GM19468 (cell line): ENCODE measurements around the gene POLR3E.
"Not testable (repeated sequence)": the region's sequence is repeated elsewhere in the genome, so short reads cannot be mapped to it uniquely, and the experiment has no call there.

ENCODE experiments used
- ATAC-seq: cut with Tn5 transposase; IDR thresholded peaks from one replicate; pipeline ENCODE4 v1.9.1; 2021; ENCODE audit warnings: mild to moderate bottlenecking, moderate library complexity, moderate number of reproducible peaks; ENCODE audit not compliant: unreplicated experiment; ENCODE audit errors: extremely low read depth

The POLR3E gene

GRCh38 chr16:22356930-22357634 lies 59.9 kb downstream of the POLR3E start:
- ATAC-seq, result no peak

- no peak for ATAC-seq
Observed at GRCh38 chr16:22357635-22357971, 60.4 kb downstream of the POLR3E start.

GRCh38 chr16:22358000-22358399 lies 60.8 kb downstream of the POLR3E start:
- no peak for ATAC-seq

GRCh38 chr16:22359679-22360078 lies 62.5 kb downstream of the POLR3E start:
- no peak for ATAC-seq

GRCh38 chr16:22360963-22361659 lies 63.9 kb downstream of the POLR3E start:
- ATAC-seq, result no peak

- ATAC-seq, result no peak
Observed at GRCh38 chr16:22364241-22364640, 67.0 kb downstream of the POLR3E start.

GRCh38 chr16:22366371-22366770 lies 69.2 kb downstream of the POLR3E start:
- no peak for ATAC-seq

- ATAC-seq, result no peak
Observed at GRCh38 chr16:22366889-22367288, 69.7 kb downstream of the POLR3E start.

GRCh38 chr16:22368200-22368826 lies 71.1 kb downstream of the POLR3E start:
- ATAC-seq, result not testable (repeated sequence)

- no peak for ATAC-seq
Observed at GRCh38 chr16:22369221-22369811, 72.1 kb downstream of the POLR3E start.

- ATAC-seq, result no peak
Observed at GRCh38 chr16:22370038-22370820, 73.0 kb downstream of the POLR3E start.

GRCh38 chr16:22372882-22373661 lies 75.9 kb downstream of the POLR3E start:
- ATAC-seq, result no peak

GRCh38 chr16:22373662-22374310 lies 76.6 kb downstream of the POLR3E start:
- ATAC-seq, result no peak

- peak; percentile 92 for ATAC-seq
Observed at GRCh38 chr16:22374311-22375116, 77.3 kb downstream of the POLR3E start, which contains the start of gene CDR2. TSS of gene CDR2 (minus strand) at chr16:22374619. CDS start at chr16:22374309, 310 bp downstream.

GRCh38 chr16:22375117-22375962 lies 78.1 kb downstream of the POLR3E start:
- ATAC-seq, result no peak

- no peak for ATAC-seq
Observed at GRCh38 chr16:22375963-22376640, 78.9 kb downstream of the POLR3E start.

GRCh38 chr16:22379656-22380055 lies 82.4 kb downstream of the POLR3E start:
- no peak for ATAC-seq
